GM12864 (cell line): Measurements from ENCODE around the gene TADA2A.

Experiments used
- DNase-seq: peaks from one replicate; pipeline ENCODE4 v3.0.0-alpha.2; 2011; ENCODE audit warnings: low read depth
- H3K4me3 ChIP-seq: 2 replicates; pipeline ENCODE4 v1.5.1; 2011; ENCODE audit warnings: mild to moderate bottlenecking, low read depth, low read length, control low read depth
- TF ChIP-seq, protein P1 (sequence below): IDR thresholded peaks from 2 replicates; pipeline ENCODE4 v1.5.1; 2011; ENCODE audit warnings: low read depth, mild to moderate bottlenecking, moderate library complexity, low read length, control low read depth, inconsistent platforms; ENCODE audit errors: missing control alignments

TADA2A gene, protein sequence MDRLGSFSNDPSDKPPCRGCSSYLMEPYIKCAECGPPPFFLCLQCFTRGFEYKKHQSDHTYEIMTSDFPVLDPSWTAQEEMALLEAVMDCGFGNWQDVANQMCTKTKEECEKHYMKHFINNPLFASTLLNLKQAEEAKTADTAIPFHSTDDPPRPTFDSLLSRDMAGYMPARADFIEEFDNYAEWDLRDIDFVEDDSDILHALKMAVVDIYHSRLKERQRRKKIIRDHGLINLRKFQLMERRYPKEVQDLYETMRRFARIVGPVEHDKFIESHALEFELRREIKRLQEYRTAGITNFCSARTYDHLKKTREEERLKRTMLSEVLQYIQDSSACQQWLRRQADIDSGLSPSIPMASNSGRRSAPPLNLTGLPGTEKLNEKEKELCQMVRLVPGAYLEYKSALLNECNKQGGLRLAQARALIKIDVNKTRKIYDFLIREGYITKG

DNA sequence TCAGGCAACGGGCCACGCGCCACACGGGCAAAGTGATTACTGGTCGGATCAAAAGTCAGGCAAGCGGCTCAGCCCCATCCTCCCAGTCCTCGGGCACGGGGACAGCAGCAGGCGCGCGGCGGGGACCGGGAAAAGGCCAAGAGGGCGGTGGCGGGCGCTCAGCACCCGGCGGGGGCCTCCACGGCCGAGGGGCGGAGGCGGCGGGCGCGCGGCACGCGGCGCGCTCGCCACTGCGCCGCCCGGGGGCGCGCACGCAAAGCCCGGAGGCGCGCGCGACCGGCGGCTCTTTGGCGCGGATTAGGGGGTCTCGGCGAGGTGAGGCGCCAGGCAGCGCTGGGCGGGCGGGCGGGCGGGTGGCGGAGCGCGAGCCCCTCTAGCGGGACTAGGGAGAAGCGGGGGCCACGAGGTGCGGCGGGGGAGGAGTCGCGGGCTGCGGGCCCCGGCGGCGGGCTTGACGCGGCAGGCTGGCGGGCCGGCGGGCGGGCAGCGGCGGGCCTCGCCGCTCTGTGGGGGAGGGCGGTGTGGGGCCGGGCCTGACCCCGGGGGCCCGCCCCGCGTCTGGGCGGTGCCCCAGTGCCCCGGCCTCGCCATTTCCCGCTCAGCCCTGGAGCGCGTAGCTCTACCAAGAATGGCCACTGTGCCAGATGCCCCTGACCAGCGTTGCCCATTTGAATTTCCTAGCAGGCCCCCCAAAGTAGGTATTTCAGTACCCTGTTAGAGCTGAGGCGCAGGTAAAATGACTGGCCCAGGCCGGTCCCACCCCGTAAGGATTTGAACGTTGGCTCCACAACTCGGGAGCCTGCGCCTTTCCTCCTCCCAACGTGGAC, at the start of gene TADA2A, which contains the start of gene ACACA:
TADA2A (plus strand) TSS at position 252 of the 827 bp plus-strand sequence. CDS start 4,480 bp downstream, outside the sequence.
ACACA (minus strand) TSS at position 202 of the 827 bp plus-strand sequence. CDS start 537 bp downstream, outside the sequence.
- peak within 1 kb of the TSS; percentile 95 for H3K4me3 ChIP-seq
- TF ChIP-seq, protein P1, sequence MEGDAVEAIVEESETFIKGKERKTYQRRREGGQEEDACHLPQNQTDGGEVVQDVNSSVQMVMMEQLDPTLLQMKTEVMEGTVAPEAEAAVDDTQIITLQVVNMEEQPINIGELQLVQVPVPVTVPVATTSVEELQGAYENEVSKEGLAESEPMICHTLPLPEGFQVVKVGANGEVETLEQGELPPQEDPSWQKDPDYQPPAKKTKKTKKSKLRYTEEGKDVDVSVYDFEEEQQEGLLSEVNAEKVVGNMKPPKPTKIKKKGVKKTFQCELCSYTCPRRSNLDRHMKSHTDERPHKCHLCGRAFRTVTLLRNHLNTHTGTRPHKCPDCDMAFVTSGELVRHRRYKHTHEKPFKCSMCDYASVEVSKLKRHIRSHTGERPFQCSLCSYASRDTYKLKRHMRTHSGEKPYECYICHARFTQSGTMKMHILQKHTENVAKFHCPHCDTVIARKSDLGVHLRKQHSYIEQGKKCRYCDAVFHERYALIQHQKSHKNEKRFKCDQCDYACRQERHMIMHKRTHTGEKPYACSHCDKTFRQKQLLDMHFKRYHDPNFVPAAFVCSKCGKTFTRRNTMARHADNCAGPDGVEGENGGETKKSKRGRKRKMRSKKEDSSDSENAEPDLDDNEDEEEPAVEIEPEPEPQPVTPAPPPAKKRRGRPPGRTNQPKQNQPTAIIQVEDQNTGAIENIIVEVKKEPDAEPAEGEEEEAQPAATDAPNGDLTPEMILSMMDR, result no peak

DNA sequence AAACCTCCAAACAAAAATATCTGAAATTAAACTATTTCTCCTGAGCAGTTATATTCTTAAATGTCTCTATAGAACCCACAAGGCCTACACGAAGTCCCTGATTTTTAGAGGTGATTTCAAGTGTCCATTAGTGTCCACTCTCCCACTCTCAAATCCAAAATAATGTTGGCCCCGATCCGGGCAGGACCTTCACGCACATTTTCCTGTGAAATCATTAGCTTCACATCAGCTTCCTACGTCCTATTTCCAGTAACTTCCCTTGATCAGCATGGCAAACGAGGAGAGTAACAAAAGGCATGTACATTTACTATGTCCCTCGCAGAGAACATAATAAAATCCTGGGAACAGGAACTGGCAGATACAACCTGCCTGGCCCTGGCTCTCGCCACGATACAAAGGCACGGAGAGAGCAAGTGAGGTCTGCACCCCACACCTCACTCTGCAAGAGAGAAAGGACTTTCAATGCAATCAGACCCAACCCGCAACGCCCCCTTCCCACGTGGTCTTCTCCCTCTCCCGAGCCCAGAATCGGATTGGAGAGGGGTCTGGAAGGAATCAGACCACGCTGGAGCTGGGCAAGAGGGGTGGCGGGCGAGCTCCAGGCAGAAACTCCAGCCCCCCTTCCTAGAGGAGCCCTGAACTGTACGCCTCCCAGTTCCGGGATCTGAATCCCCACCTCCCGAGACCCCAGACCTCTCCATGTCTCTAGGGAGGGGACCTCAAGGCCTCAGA, 48.4 kb upstream of the TADA2A start:
- DNase-seq, result no peak
- peak overlapping the region; percentile 99 for H3K4me3 ChIP-seq

More for the DNA sequence above, at the start of gene TADA2A, which contains the start of gene ACACA:
- DNase-seq, result peak; percentile 24

DNA sequence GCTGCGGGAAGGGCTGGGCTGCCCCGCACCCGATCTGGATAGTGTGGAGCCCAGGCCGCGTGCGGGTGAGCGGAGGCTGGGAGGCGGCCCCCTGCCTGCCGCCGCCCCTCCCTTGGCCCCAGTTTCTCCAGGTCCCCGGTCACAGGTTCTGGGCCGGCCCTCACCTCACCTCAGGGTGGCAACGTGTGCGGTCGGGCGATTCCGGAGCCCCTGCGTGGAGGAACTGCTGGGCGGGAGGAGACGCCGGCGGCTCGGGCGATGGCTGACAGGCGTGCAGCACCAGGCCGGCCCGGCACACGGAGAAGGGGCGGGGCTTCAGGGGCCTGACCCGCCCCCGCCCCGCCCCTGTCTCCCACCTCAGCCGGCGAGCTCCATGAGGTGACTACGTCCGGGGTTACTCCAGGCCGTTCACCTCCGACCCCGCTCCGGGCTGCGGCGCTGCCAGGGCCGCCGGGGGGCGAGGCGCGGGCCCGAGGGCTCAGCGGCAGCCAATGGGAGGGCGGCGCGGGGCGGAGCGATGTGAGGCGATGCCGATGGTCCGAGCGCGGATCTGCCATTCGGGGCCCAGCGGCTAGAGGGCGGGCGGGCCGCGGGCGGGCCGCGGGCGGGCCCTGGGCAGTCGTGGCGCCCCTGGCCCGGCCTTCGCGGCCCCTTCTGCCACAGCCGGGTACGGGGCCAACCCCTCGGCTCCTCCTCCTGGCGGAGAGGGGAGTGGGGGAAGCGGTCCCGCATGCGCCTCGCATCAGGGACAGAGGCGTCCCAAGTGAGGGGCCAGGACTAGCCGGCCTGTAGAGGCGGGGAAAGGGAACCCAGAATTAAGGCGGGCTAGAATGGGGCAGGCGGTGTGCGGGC, 47.6 kb upstream of the TADA2A start:
- peak overlapping the region; percentile 99 for H3K4me3 ChIP-seq
- TF ChIP-seq, protein P1, result no peak
- peak; percentile 83 for DNase-seq

More for the DNA sequence above, 48.4 kb upstream of the TADA2A start:
- TF ChIP-seq, protein P1, result no peak

DNA sequence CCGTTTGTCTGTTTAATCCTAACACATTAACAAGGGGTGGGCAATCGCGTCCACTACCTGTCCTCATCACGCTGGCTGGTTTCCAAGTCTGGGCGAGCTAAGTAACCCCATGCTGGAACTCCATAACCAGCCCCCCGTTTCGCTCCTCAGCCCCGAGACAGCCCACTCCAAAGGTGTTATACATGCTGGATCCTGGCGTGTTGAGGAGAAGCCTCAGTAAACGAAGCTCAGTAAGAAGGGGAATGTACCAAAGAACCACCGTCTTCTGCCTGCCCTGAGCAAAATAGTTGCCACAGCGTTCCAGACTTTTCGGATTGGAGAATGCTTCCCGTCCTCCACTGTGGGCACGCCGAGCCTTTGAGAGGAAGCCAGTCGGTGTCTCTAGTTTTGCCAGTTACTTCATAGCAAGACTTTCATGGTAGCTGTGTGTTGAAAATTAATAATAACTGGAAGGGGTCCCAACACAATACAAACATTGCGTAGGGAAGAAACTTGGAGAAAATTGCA, 47.0 kb upstream of the TADA2A start:
- no peak for DNase-seq
- TF ChIP-seq, protein P1, result no peak
- peak overlapping the region; percentile 54 for H3K4me3 ChIP-seq

DNA sequence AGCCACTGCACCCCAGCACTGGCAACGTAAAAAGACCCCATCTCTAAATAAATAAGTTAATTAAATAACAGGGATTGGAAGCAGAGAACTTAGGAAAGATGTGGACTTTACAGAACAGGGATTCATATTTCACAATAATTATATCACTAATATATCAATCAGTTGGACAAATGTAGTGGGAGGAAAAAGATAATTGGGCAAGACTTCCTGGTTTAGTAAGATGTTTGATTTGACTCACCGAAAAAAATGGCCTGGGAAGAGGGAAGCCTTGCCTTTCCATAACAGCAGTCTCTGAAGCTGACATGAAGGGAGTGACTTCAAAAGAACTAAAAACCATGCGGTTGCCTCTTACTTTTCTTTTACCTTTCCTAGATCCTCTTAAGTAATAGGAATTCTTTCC, 46.1 kb upstream of the TADA2A start:
- H3K4me3 ChIP-seq, result no peak overlapping the region
- DNase-seq, result no peak
- TF ChIP-seq, protein P1, result no peak
